ENCODE data around the gene CHL1. TPM values are rescaled to one million over a fixed set of nuclear protein-coding genes. Genes with fewer than 3 reads are reported as not detected.

Gene CHL1
- total RNA-seq, 1 donor from 2014 or later, result 35.5 TPM

- Mint-ChIP-seq H3K9me3 (ENCODE audit: unreplicated experiment) (no peaks in the 10 kb centered on the region), H3K4me1 (ENCODE audit: low read depth, unreplicated experiment) (peaks cover 3% of the 10 kb centered on the region), H3K4me3 (ENCODE audit: unreplicated experiment) (no peak overlapping the region), H3K27me3 (ENCODE audit: unreplicated experiment) (no peaks in the 10 kb centered on the region), H3K27ac (ENCODE audit: unreplicated experiment) (no peak overlapping the region), H3K36me3 (ENCODE audit: unreplicated experiment) (no peaks in the 10 kb centered on the region)
- no peak for TF ChIP-seq CTCF (IDR thresholded peaks at IDR 0.05; ENCODE audit: partially characterized antibody, unreplicated experiment)
- no peak for DNase-seq
Measured at GRCh38 chr3:312911-313310, 116.3 kb downstream of the CHL1 start.

GRCh38 chr3:317012-317411, 120.4 kb downstream of the CHL1 start:
- Mint-ChIP-seq H3K4me3 (ENCODE audit: unreplicated experiment) (no peak overlapping the region), H3K27me3 (ENCODE audit: unreplicated experiment) (no peaks in the 10 kb centered on the region), H3K36me3 (ENCODE audit: unreplicated experiment) (no peaks in the 10 kb centered on the region), H3K9me3 (ENCODE audit: unreplicated experiment) (no peaks in the 10 kb centered on the region), H3K4me1 (ENCODE audit: low read depth, unreplicated experiment) (peaks cover 3% of the 10 kb centered on the region), H3K27ac (ENCODE audit: unreplicated experiment) (no peak overlapping the region)
- no peak for DNase-seq
- no peak for TF ChIP-seq CTCF (IDR thresholded peaks at IDR 0.05; ENCODE audit: partially characterized antibody, unreplicated experiment)

- no peaks in the 10 kb centered on the region for H3K36me3 Mint-ChIP-seq (ENCODE audit: unreplicated experiment)
- H3K27me3 Mint-ChIP-seq (ENCODE audit: unreplicated experiment), result no peaks in the 10 kb centered on the region
- H3K4me1 Mint-ChIP-seq (ENCODE audit: low read depth, unreplicated experiment), result no peaks in the 10 kb centered on the region
- no peak overlapping the region for H3K4me3 Mint-ChIP-seq (ENCODE audit: unreplicated experiment)
- no peak for DNase-seq
- no peaks in the 10 kb centered on the region for H3K9me3 Mint-ChIP-seq (ENCODE audit: unreplicated experiment)
- no peak for TF ChIP-seq CTCF (IDR thresholded peaks at IDR 0.05; ENCODE audit: partially characterized antibody, unreplicated experiment)
- no peak overlapping the region for H3K27ac Mint-ChIP-seq (ENCODE audit: unreplicated experiment)
Measured at GRCh38 chr3:318903-319302, 122.3 kb downstream of the CHL1 start.

- DNase-seq, result no peak
- Mint-ChIP-seq H3K4me1 (ENCODE audit: low read depth, unreplicated experiment) (no peaks in the 10 kb centered on the region), H3K27me3 (ENCODE audit: unreplicated experiment) (no peaks in the 10 kb centered on the region), H3K36me3 (ENCODE audit: unreplicated experiment) (no peaks in the 10 kb centered on the region), H3K4me3 (ENCODE audit: unreplicated experiment) (no peak overlapping the region), H3K27ac (ENCODE audit: unreplicated experiment) (no peak overlapping the region), H3K9me3 (ENCODE audit: unreplicated experiment) (no peaks in the 10 kb centered on the region)
- no peak for TF ChIP-seq CTCF (IDR thresholded peaks at IDR 0.05; ENCODE audit: partially characterized antibody, unreplicated experiment)
Measured at GRCh38 chr3:324423-324822, 127.9 kb downstream of the CHL1 start.

GRCh38 chr3:325495-325894, 128.9 kb downstream of the CHL1 start:
- TF ChIP-seq CTCF (IDR thresholded peaks at IDR 0.05; ENCODE audit: partially characterized antibody, unreplicated experiment), result no peak
- no peaks in the 10 kb centered on the region for H3K36me3 Mint-ChIP-seq (ENCODE audit: unreplicated experiment)
- DNase-seq, result no peak
- H3K4me1 Mint-ChIP-seq (ENCODE audit: low read depth, unreplicated experiment), result no peaks in the 10 kb centered on the region
- no peak overlapping the region for H3K27ac Mint-ChIP-seq (ENCODE audit: unreplicated experiment)
- H3K9me3 Mint-ChIP-seq (ENCODE audit: unreplicated experiment), result no peaks in the 10 kb centered on the region
- H3K27me3 Mint-ChIP-seq (ENCODE audit: unreplicated experiment), result no peaks in the 10 kb centered on the region
- H3K4me3 Mint-ChIP-seq (ENCODE audit: unreplicated experiment), result no peak overlapping the region

All from glutamatergic neuron (in vitro differentiated cells).